HG02610 (cell line): ENCODE results near the gene MGMT.
"Not testable (repeated sequence)": the region's sequence is repeated elsewhere in the genome, so short reads cannot be mapped to it uniquely, and the experiment has no call there.

ENCODE experiments used
- ATAC-seq: cut with Tn5 transposase; IDR thresholded peaks from one replicate; pipeline ENCODE4 v1.9.1; 2021; ENCODE audit warnings: mild to moderate bottlenecking, moderate library complexity; ENCODE audit not compliant: unreplicated experiment

MGMT gene

DNA sequence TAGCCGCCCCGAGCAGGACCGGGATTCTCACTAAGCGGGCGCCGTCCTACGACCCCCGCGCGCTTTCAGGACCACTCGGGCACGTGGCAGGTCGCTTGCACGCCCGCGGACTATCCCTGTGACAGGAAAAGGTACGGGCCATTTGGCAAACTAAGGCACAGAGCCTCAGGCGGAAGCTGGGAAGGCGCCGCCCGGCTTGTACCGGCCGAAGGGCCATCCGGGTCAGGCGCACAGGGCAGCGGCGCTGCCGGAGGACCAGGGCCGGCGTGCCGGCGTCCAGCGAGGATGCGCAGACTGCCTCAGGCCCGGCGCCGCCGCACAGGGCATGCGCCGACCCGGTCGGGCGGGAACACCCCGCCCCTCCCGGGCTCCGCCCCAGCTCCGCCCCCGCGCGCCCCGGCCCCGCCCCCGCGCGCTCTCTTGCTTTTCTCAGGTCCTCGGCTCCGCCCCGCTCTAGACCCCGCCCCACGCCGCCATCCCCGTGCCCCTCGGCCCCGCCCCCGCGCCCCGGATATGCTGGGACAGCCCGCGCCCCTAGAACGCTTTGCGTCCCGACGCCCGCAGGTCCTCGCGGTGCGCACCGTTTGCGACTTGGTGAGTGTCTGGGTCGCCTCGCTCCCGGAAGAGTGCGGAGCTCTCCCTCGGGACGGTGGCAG is at the start of gene MGMT:
Gene MGMT, plus strand, starts transcription at position 539 of the 656 bp plus-strand sequence.
- ATAC-seq, result peak; percentile 87

DNA sequence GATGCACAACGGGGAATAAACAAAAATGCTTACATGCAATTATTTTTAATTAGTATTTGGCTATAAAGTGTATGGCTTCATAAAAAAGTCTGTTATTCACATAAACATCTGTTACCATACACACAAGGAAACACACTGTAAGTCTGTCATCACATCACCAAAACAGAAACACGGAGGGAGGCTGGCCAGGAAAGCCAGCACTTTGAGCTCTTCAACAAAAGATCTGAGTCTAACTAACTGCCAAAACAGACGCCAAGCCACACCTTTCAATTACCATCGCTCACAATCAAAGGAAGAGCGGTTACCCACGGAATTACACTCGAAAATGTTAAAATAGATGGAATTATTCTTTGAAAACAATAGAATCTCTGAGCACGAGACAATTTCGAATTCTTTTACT is 49.2 kb upstream of the MGMT start:
- no peak for ATAC-seq

DNA sequence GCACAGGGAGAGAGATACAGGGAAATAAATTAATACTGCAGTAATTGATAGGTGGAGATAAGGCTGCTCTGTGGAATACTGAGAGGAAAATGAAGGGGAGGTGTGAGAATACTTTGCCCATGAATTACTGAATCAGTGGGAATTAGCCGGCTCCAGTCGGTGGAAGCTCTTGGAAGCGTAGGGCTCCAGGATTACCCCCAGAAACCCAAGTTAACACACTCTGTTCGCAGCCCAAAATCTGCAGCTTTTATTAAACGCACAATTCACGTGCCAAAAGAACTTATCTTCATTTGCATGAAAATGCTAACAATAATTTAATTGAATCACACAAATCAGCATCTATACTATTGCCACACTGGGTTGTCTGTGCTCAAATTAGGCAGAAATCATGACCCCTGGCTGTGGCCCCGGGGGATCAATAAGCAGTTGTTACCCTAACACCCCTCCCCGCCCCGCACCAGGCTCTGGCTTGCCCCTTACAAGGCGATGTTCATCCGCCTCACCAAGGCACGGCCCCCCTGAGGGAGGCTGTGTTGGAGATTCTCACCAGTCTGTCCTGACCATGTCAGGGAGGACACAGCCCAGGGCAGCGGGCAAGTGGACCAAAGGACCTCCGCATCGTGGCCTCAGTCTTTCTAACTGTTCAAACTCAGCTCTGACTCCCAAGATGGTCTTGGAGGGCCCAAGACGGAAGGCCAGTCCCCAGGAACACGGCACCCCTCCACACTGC is 48.4 kb upstream of the MGMT start:
- ATAC-seq, result no peak

DNA sequence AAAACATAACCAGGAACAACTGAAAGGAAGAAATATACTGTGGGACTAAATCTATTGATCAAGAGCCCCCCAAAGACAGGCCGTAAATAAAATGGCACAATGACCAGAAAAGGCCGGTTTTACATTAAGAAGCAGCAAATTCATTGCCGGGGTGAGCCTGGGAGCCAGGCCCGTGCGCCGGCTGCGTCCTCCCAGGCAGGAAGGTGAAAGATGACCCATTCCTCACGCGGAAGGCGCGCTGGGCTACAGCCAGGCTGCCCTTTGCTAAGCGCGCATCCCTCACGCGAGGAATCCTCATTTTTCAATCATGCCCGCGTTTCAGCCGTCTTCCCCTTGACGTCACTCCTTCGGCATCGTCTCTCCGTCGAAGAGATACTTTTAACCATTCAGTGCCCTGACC is 47.6 kb upstream of the MGMT start:
- ATAC-seq, result no peak

DNA sequence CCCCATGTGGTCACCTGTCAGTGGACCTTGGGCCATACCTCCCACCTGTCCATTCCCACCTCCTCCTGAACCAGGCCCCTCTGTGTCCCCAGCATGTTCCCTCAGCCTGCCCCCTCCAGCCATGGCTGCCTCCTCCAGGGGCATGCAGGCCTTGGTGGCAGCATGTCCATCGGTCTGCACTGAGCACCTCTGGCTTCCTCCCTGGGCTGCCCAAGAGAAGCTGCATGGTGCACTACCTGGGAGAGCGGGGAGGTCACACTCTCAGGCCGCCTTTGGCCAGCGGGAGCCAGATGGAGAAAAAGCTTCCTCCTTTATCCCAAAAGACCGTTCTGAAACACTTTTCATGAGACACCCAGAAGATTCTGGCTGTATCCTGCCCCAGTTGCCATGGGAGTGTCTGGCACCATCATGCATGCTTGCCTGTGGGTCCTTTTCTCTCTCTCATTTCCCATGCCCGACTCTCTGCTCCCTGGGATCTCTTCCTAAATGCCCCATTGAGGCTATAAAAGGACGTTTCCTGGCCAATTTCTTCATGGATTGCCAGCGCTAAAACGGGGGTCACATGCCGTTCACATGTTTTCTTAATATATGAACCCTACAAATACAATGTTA is 45.5 kb upstream of the MGMT start:
- no peak for ATAC-seq

DNA sequence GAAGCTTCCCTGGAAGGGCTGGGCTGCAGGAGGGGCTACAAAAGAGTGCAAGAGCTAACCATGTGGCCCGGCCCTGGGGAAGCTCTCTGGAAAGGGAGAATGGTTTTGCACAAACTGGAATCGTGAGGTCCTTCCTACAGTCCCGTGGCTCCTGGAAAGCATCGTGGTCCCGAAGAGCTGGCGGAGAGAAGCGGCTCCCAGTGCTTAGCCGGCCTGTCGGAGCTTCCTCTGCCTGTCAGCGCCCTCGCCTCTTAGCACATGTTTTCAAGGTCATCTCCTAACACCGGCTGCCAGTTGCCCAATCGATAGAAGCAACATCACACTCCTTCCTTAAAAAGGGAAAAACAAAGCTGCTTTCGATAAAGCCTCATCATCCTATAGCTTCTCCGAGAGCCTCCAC is 42.1 kb upstream of the MGMT start:
- ATAC-seq, result no peak

DNA sequence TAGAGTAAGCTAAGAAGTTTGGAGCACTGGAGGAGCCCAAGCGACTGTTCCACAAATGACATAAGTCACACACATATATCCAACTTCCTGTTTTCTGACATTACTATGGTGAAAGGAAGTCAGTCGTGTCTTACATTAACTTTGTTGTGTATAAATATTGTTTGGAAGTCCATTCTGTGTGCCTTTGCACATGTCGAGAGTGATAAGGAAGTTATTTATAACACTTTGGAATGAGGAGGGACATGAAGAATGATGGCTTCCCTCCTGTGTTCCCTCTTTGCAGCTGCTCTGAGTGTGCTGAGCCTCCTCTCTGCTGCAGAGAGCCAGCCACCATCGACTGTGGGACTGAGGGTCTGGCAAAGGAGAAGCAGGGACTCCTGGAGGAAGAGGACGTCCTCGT is 40.4 kb upstream of the MGMT start:
- ATAC-seq, result no peak

DNA sequence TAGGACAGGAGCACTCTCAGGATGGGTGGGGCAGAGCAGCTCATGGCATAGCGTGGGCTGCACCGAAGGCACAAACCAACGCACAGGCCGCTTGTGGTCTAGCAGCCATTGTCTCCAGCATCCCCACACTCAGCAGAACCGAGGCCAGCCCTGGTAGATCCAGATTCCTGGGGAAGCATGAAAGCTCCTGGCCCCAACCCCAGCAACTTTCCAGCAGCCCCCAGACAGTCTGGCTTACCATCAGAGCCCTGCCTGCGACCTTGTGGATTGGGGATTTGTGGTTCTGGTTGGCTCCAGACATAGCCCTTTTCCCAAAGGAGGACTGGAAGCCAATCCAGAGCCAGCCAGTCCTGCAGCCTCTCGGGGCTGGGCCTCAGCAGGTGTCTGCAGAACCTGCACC is 33.8 kb upstream of the MGMT start:
- ATAC-seq, result no peak

DNA sequence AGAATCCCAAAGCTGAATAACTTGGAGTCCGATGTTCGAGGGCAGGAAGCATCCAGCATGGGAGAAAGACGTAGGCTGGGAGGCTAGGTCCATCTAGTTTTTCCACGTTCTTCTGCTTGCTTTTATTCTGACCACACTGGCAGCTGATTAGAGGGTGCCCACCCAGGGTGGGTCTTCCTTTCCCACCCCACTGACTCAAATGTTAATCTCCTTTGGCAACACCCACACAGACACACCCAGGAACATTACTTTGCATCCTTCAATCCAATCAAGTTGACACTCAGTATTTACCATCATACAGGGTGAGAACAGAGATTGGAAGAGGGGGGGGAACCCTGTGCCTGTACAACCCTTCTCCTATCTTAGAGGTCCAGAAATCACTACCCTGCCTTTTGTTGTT is 31.3 kb upstream of the MGMT start:
- not testable (repeated sequence) for ATAC-seq

DNA sequence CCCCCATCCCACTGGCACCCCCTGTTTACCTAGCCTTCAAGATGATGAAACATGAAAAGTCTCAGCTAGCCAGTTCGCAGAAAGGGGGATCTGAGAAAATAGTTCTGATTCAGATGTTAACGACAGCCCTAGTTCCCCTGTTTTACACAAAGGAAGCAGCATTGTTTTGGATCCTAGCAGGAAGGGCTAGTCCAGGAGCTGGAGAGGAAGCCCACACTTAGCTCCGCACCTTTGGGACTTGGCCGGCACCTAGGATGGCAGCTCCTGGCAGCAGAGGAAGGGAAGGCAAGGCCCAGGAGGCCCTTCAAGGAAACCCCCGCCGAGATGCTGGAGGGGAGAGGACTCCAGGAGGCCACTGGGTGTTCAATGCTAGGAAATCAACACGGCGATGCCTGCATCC is 29.0 kb upstream of the MGMT start:
- no peak for ATAC-seq

DNA sequence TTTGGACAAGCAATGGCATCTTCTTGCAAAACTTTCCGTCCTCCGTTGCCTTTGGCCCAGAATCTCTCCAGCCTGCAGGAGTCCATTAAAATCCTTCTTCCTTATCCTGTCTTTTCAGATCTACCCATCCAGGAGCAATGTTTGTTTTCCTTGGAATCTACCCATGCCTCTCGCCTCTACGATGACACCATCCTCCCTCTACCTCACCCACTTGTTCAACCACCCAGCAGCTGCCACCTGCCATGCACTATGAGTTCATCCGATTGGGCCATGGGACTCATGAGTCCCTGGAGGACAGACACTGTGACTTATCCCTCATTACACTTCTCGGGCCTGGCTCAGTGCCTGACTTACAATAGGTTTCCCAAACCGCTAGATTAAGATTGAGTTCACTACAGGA is 26.8 kb upstream of the MGMT start:
- ATAC-seq, result no peak

DNA sequence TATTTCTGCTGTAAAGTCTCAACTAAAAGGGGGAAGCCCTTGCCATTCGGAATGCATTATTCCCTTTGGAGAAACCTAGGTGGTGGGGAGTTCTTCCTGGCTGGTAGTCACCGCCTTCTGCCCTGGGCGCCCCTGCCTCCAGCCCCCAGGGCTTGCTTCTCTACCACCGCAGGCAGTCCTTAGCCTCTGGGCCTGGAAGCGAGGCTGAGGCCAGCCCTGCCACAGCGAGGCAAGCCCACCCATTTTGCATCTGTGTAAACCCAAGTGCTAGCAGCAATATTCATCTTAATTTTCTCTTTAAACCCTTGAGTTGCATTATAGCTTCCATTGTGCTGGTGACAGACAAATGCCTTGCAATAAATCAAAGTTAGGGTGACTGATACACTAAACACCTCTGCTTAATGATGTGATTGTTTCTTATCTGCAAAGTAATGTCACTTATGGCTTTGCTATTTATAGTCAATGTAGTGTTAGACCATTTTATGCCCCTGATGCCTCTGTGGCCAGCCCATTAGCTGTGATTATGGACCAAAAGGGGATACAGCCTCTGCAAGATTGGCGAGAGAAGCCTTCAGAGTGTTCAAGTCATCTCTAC is 26.2 kb upstream of the MGMT start:
- ATAC-seq, result no peak

DNA sequence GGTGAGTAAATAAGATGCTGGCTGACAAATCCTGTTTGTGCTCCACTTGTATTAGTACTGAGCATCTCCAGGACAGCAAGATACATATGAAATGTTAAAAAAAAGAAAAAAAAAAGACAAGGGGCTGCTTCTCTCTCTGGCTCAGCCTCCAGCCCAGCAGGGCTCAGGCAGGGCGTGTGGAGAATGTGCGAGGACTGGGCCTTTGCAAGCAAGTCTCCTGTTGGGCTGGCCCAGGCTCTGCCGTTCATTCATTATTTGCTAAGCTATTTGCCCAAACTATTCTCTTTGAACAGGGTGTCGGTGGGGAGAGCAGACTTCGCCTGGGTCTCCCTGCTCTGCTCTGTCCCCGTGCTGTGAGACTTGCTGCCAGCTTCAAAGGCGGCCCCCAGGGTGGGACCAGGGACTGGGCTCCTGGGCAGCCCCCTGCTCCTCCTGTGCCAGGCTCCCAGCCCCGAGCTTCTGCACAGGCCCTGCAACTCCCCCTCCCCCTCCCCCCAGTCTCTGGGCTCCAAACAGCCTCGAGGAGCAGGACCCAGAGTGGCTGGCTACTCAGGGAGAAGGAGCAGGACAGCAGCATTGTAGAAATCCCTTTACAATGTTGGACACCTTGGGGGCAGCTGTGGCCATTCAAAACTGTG is 25.6 kb upstream of the MGMT start:
- ATAC-seq, result no peak

DNA sequence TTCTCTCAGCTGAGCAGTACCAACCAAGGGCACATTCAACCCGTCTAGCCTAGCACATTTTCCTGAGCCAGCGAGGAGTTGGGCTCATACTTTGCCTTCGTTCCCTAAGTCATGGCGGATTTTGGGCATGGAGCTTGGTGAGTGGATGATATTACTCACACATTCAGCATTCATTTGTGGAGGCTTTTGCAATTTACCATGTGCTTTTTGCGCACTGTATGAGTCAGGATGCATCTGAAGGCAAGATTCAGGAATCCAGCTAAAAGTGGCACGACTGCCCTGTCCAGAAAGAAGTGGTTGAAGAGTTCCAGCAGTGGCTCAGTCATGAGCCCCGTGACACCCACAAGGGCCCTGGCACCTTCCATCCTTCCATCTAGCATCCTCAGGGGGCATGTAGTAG is 24.2 kb upstream of the MGMT start:
- ATAC-seq, result no peak

DNA sequence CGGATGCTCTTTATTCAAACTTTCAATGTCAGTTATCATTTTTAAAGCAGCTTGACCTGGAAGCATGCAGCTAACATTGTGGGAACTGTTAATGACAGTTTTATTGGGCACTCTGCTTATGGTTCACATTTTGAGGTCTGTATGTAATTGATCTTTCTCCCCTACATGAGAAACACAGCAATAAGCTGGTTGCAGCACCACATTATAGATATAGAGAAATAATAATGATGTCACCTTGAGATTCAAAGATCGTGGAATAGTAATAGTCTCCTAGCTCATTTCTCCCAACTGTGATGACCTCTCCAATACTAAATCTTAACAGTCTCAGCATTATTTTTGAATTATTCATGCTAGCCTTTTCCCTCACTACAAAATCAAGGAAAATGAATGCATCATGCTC is 22.7 kb upstream of the MGMT start:
- no peak for ATAC-seq

DNA sequence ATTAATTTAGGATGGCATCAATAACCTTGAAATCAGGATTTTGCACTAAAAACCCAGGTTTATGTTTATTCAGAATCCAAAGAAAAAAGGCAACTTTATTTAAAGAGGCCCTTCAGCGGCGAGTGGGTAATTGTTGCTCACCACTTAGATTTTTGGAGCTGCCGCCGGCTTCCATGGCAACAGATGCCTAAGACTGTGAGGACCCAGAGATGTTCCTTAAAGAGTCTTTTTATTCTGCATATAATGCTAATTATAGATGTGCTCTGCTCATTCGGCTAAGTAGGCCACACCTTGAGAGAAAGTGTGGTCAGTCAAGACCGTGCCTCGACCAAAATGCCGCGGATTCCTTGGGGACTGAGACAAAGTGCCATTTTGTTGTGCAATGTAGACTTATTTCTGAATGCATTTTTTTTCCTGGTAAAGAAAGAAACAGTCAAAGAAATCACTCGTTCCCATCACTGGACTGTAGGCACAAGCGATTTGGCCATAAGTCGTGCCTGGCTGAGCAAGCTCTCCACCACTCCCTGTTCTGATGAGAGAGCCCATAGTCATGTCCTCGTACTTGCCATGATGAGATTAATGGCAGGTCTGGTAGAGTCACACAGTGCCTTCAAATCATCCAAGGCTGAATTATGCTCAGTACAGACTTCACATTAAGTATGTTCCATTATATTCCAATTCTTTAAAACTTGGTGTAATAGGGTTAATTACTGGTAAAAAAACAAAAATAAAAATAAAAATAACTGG is 21.4 kb upstream of the MGMT start:
- no peak for ATAC-seq

DNA sequence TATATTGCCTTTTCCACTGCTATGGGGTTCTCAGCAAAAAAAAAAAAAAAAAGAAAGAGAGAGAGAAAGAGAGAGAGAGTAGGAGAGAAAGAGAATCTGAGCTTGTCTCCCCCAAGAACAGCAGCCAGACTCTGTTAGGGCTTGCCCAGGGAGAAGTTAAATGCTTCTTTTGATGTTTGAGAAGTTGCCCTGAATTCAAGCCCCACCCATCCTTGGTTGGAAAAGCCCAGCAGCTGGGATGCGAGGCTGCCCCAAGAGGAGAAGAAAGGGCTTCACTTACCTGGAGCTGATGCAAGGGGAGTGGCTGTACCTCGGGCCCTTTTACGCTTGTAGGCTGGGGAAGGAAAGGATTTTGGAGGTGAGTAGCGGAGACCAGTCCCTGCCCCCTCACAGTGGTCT is 20.9 kb upstream of the MGMT start:
- ATAC-seq, result no peak

DNA sequence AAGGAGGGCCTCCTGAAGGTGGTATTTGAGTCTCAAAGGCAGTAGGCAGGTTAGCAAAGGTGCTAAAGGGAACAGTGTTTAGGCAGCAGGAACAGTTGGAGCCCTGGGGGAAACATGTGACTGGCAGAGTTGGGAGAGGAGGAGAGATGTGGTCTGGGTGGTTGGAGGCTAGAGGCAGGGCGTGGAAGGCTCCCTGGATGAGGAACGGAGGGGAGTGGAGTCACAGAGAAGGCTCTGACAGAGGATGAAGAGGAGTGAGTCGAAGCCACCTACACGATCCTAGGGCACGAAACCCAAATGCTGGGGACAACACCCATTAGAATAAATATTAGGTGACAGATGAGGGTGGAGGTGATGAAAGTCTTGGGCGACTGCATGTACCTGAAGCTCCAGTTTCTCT is 19.6 kb upstream of the MGMT start:
- ATAC-seq, result no peak

DNA sequence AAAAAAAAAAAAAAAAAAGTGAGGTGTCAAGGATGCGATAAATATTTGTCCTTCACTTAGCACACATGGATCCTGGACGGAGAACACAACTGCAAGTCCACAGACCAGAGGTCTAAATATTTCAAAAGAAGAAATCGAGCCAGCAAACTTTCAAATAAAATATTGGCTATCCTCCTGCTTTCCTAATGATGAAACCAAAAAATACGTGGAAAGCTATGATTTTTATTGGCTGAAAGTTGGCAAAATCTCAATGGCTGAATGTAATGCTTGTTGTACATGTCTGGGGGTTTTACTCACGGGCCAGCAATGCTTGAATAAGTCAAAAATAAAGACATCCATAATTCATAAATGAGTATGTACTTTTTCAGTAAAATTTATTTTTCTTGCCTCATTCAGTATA is 19.0 kb upstream of the MGMT start:
- no peak for ATAC-seq

DNA sequence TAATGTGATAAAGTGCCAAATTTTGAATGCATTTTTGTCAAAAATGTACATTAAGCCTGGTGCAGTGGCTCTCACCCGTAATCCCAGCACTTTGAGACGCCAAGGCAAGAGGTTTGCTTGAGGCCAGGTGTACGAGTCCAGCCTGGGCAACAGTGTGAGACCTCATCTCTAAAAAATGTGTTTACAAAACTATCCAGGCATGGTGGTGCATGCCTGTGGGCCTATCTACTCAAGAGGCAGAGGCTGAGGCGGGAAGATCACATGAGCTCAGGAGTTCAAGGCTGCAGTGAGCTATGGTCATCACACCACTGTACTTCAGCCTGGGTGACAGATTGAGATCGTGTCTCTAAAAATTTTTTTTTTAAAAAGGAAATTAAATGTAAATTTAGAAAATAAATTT is 18.5 kb upstream of the MGMT start:
- no peak for ATAC-seq

DNA sequence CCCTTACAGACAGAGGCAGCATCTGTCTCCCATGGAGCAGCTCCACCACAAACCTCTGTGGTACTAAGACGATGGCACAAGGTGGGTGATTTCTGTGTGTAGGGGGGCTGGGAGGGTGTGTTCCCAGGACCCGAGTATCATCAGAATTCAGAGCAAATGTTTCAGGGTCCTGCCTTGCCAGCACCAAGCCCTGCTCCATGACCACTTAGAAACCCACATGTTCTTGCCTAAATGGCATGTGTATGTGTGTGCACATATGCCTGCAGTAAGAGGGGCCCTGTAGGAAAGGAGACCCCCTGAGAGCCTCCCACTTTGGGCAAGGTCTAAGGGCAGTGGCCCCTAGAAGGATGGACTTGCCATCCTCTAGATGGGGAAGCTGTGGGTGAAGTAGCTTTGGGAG is 17.1 kb upstream of the MGMT start:
- no peak for ATAC-seq
